NCI-H460 (cell line): ENCODE data around the gene EIF1AD. TPM values are rescaled to one million over a fixed set of nuclear protein-coding genes. Genes with fewer than 3 reads are reported as not detected.
"Not testable (repeated sequence)": the region's sequence is repeated elsewhere in the genome, so short reads cannot be mapped to it uniquely, and the experiment has no call there.

ENCODE experiments used
- DNase-seq: peaks from one replicate; pipeline ENCODE4 v3.0.0-alpha.2; 2016; ENCODE audit warnings: low read depth; ENCODE audit errors: extremely low read depth
- total RNA-seq: library from RNA; depleted of rRNA; stranded (reverse); fragments of >200 nt; shearing (Covaris generic); gene quantifications from 2 replicates; pipeline ENCODE4 v1.2.3, GENCODE V29; 2014

Gene EIF1AD
- total RNA-seq, 1 experiment from 2014 or later: 23.0 TPM

- no peak for DNase-seq
Measured at GRCh38 chr11:65973439-65974110, 28.4 kb downstream of the EIF1AD start.

DNA sequence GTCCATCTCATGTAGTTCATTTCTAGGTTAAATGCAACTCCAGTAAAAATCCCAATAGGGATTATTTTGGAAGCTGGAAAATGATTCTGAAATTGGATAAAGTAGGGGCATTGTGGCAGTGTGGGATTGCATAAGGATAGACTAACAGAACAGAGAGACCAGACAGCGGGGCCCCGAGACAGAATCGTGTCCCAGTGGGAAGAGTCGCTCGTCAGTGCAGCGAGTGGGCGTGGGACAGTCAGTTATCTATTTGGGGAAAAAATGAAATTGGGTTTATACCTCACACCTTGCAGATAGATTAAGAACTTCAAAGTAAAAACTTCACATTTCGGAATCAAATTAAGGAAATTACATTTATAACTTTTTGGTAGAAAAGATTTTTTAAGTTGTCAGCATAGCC, 29.8 kb downstream of the EIF1AD start:
- no peak for DNase-seq

DNA sequence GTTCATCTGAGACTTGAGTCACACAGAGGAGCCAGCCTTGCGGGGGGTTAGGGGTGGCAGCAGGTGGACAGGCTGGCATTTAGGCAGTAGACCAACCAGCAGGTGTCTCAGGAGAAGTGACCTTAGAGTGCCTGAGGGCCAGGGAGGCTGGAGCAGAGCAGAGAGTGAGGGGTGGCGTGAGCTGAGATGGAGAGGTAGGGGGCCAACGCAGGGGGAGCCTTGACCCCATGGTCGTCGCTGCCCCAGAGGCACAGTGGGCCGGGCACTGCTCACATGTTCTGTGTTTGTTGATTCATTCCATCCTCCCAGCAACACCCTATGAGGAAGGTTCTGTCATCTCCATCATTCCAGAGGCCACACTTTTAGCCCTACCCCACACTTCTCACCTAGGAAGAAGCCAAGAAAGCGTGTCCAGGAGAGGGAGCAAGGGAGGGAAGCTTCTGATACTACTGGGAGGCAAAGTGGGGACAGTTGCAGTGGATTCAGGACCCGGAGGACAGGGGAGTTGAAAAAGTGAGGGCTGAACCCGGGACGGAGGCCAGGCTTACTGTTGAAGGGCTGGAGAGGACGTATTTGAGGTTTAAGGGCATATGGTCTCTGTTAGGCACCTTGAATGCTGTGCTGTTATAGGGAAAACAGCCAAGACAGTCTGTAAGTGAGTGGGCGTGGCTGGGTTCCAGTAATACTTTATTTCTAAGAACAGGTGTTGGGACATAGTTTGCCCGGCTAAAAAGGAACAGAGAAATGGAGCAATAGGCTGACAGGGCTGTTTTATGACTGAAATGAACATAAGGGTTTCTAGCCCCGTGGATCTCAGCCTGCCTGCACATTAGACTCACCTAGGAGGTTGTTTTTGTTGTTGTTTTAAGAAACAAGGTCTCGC, 33.1 kb downstream of the EIF1AD start:
- DNase-seq: no peak

DNA sequence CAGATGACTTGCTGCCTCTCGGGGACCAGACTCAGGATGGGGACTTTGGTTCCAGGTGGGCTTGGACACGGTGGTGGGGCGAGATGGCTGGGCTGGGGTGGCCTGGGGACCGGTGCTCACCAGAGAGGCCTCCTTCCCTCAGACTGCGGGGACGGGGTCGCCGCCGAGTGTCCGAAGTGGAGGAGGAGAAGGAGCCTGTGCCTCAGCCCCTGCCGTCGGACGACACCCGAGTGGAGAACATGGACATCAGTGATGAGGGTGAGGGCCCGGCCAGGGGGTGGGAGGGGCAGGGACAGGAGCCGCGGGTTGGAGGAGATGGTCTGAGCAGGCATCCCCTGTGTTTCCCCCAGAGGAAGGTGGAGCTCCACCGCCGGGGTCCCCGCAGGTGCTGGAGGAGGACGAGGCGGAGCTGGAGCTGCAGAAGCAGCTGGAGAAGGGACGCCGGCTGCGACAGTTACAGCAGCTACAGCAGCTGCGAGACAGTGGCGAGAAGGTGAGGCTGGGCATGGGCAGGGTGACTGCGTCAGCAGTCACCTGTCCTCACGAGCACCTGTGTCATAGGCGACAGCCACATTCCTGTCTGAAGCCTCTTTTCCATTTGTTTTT, 34.5 kb downstream of the EIF1AD start:
- DNase-seq: no peak

DNA sequence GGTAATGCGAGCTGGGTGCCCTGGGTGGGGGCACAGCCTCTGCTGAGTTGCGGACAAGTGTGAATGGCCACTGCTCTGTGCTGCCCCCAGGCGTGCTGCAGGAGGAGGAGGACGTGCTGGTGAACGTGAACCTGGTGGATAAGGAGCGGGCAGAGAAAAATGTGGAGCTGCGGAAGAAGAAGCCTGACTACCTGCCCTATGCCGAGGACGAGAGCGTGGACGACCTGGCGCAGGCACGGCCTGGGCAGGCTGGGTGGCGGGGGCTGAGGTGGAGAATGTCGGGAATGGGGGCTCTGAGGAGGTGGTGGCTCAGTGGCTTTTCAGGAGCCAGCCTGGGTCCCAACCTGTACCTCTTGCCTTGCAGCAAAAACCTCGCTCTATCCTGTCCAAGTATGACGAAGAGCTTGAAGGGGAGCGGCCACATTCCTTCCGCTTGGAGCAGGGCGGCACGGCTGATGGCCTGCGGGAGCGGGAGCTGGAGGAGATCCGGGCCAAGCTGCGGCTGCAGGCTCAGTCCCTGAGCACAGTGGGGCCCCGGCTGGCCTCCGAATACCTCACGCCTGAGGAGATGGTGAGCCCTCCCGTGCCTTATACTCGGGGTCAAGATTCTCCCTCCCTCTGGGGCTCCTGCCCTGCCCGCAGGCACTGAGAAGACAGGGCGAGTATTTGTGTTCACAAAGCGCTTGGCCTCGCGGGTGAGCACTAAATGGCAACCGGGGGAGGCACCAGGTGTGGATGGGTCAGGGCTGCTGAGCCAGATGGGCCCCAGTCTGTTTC, 35.8 kb downstream of the EIF1AD start:
- DNase-seq: no peak

- DNase-seq: no peak
Measured at GRCh38 chr11:65964906-65965305, 37.1 kb downstream of the EIF1AD start.

DNA sequence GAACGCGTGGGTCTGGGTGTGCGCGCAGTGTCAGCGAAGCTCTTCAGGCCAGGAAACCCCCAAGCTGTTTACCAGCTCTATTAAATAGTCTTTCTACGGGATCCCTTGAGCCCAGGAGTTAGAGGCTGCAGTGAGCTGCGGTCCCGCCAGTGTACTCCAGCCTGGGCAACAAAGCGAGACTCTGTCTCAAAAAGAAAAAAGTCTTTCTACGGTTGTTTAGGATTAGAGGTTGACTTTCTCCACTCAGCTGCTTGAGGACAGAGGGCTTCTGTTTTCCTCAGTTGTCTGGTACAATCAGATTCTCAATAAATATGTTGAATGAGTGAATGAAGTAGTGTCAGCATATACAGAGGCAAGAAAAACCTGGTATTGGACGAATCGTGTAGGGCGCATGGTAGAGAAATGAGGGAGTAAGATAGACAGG, 39.8 kb downstream of the EIF1AD start:
- no peak for DNase-seq

- DNase-seq: peak; percentile 92
Measured at GRCh38 chr11:65961267-65962140, 40.5 kb downstream of the EIF1AD start, which contains the start of gene SART1. Gene SART1 (plus strand): TSS chr11:65961734. CDS start chr11:65961781, 47 bp downstream.

- DNase-seq: no peak
Measured at GRCh38 chr11:65960824-65961266, 41.1 kb downstream of the EIF1AD start.

- DNase-seq: no peak
Measured at GRCh38 chr11:65958774-65959420, 43.1 kb downstream of the EIF1AD start.

DNA sequence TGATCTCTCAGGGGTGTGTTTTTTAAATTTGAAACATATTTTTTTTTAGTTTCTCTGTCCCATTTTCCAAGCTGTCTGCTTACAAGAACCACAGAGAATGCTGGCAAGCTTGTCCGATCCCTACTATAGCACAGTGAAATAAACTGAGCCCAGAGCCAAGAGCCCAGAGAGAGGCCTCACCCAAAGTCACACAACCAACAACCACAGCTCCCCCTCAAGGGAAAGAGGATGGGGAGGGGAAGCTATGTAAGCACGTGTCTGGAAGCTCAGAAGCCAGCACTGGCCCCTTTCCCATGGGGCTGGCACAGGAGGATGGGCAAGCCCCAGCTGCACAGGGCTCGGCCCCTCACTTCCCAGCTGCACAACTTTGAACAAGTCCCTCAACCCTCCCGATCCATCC, 43.7 kb downstream of the EIF1AD start:
- no peak for DNase-seq

DNA sequence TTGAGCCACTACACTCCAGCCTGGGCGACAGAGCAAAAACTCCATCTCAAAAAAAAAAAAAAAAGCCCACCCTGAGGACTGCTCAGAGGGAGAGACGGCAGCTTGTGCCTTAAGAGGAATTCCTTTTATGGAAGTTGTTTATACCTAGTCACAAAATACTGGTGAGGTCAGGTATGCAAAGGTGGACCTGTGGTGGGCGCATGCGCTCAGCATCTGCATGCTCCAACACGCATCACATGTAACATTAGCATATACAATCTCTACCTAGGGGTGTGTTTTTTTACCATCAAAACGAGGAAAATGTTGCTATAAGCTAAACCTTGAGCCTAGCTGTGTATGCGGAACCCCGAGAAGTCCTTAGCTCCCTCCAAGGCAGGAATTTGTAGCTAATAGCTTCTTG, 47.2 kb downstream of the EIF1AD start:
- DNase-seq: no peak

DNA sequence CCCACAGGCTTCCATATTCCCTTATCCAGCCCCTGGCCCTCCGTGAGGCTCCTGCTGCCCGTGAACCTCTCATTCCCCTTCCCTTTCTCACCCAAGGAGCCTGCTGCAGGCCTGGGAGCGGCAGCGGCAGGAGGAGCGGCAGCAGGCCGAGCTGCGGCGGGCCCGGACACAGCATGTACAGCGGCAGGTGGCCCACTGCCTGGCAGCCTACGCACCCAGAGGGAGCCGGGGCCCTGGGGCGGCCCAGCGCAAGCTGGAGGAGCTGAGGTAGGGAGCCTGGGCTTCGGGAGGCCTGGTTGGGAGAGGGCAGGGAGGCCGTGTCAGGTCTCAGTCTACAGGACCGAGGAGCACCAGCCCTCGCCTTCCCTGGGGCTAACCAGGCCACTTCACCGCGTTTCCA, 48.5 kb downstream of the EIF1AD start:
- no peak for DNase-seq

- no peak for DNase-seq
Measured at GRCh38 chr11:65952052-65952521, 49.9 kb downstream of the EIF1AD start.

DNA sequence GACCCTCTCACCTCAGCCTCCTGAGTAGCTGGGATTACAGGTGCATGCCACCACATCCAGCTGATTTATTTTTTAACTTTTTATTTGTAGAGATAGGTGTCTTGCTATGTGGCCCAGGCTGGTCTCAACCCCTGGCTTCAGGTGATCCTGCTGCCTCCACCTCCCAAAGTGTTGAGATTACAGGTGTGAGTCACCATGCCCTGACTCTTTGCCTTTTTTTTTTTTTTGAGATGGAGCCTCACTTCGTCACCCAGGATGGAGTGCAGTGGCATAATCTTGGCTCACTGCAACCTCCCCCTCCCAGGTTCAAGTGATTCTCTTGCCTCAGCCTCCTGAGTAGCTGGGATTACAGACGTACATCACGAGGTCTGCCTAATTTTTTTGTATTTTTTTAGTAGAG, 50.3 kb downstream of the EIF1AD start:
- not testable (repeated sequence) for DNase-seq

DNA sequence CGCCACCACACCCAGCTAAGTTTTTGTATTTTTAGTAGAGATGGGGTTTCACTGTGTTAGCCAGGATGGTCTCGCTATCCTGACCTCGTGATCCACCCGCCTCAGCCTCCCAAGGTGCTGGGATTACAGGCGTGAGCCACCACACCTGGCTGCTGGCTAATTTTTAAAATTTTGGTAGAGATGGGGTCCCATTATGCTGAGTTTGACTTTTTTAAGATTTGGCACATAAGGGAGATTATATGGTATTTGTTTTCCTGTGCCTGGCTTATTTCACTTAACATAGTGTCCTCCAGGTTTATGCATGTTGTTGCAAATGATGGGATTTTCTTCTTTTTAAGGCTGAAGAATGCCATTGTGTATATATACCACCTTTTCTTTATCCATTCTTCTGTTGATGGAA, 51.2 kb downstream of the EIF1AD start:
- not testable (repeated sequence) for DNase-seq

DNA sequence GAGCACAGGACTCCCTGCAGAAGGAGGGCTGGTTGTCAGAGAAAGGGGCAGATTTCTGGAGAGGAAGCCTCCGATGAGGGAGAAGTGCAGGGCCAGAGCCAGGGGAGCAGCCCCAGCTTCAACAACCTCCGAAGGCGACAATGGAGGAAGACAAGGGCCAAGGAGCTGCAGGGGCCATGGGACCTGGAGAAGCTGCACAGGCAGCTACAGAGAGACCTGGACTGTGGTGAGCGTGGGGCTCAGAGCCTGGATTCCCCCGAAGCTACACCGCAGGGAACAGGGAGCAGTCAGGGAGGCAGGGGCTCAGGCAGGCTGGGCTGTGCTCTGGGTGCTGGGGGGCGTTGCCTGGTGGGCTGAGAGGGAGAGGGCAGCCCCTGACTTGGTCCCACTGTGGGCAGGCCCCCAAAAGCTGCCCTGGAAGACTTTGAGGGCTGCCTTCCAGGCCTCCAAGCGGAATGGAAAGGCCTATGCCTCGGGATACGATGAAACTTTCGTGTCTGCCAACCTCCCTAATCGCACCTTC, 54.3 kb downstream of the EIF1AD start:
- no peak for DNase-seq

- no peak for DNase-seq
Measured at GRCh38 chr11:65947133-65947532, 54.8 kb downstream of the EIF1AD start.

- DNase-seq: no peak
Measured at GRCh38 chr11:65946655-65947054, 55.3 kb downstream of the EIF1AD start.
